ENCODE results near the gene ACOT8.
A peak's percentile ranks its signal among the peaks of the same experiment; 100 is the strongest.
"Not testable (repeated sequence)": the region's sequence is repeated elsewhere in the genome, so short reads cannot be mapped to it uniquely, and the experiment has no call there.

Gene ACOT8

DNA sequence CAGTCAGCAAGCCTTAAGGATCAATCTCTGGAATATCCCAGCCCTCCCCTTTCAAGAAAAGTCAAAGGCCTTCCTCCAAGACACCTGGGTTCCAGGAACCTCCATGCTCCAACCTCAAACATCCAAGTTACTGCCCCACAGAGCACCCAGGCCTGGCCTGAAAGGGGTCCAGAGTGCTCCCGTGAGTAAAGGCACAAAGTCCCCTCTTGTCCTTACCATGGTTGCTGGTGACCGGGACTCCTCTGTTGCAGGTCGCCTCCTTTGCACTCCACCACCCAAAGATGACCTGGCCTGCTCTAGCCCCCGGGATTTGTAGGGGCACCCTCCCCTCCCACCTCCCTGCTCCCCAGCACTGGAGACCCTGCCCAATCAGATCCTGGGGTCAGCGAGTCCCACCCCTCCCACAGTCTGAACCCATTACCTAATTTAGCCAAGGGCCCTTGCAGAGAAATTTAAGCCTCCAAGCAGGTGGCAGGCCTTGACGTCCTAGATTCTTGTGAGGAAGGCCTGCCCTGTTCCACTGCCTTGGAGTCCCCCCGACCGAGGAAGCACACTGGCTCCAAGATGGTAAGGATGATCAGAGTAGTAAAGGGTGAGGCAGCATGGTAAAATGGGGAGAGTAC, 30.1 kb downstream of the ACOT8 start, which contains the start of gene TNNC2:
Gene TNNC2, minus strand, starts transcription at position 283 of the 623 bp plus-strand sequence. Its CDS starts 64 bp downstream, at position 219.
- DNase-seq (ENCODE audit: low read depth in 3 of 3): no peak

DNA sequence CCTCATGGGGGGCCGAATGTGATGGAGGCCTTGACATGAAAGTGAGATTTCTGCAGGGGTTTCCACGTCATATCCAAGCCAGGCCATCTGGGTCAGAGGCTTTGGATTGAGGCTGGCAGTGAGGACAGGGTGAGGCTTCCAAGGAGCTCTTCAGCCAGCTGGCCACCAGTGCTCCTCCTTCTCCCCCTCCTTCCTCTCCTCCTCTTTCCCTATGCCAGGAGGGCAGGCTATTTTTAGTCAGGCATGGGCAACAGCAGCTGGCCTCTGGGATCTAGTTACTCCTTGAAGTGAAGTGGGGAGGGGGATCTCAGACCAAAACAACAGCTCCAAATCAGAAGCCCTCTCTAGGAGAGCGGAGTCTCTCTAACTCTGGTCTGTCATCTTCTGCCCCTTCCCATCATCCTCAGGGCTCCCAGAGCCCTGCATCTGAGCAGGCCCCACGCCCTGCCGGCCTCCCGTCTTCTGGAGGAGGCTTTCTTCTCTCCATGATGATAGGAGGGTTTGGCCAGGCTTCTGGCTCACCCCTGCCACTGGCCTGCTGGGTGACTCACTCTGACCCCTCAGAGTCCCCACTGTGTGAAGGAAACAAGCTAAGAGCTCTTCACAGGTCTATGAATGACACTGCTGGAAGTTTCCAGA, 30.7 kb downstream of the ACOT8 start:
- DNase-seq (ENCODE audit: low read depth in 3 of 3): no peak

GRCh38 chr20:45823949-45824835, 33.0 kb downstream of the ACOT8 start:
- DNase-seq (ENCODE audit: low read depth in 3 of 3): peak in 2 of 3 donors; percentile 33 to 40

GRCh38 chr20:45822857-45823256, 34.3 kb downstream of the ACOT8 start:
- DNase-seq (ENCODE audit: low read depth in 3 of 3): no peak

GRCh38 chr20:45821947-45822346, 35.2 kb downstream of the ACOT8 start:
- DNase-seq (ENCODE audit: low read depth in 3 of 3): no peak

DNA sequence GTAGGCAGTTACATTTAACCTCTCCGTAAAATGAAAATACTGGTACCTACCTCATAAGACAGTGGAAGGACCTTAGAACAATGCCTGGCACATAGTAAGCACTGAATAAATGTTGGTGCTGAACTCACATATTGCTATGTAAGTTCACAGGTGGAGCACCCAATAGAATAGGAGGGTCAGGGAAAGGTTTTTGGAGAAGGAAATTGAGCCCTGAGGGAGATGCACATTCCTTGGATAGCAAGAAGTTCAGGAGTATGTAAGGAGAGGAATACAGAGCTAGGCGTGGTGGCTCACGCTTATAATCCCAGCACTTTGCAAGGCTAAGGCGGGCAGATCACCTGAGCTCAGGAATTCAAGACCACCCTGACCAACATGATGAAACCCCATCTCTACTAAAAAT, 37.7 kb downstream of the ACOT8 start:
- no peak for DNase-seq (ENCODE audit: low read depth in 3 of 3)

- DNase-seq (ENCODE audit: low read depth in 3 of 3): no peak
Observed at GRCh38 chr20:45818239-45818638, 39.0 kb downstream of the ACOT8 start.

DNA sequence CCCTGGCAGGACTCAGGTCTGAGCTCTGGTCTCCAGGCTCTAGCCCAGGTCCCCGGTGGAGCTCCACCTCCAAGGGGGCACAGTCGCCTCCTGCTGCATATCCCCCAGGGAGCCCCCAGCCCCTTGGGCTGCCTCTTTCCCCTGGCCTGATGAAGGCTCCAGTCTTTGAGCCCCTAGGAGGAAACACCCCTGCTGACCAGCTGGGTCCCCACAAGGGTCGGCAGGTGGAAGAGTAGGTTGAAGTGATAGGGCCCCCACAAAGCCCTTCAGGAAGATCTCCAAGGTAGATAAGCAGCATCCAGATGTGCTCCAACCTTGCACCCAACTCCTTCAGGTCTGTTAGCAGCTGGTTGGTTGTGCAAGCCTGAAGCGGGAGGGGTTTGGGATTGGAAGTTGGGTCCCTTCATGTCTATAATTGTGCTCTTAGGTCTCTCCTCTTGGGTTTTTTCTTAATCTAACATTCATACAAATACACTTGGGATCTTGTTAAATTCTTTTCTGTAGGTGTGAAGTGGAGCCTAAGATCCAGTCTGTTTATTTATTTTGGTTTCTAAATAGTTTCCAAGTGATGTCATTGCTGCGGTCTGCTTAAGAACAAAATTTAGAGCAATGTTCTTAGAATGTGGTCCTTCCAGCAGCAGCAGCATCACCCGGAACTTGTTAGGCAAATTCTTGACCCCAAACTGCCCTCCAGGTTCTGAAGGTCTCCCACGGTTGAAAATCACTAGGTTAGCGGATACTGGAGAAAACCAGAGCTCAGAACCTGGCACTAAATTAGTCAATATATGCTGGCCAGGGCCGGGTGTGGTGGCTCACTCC, 39.6 kb downstream of the ACOT8 start:
- no peak for DNase-seq (ENCODE audit: low read depth in 3 of 3)

DNA sequence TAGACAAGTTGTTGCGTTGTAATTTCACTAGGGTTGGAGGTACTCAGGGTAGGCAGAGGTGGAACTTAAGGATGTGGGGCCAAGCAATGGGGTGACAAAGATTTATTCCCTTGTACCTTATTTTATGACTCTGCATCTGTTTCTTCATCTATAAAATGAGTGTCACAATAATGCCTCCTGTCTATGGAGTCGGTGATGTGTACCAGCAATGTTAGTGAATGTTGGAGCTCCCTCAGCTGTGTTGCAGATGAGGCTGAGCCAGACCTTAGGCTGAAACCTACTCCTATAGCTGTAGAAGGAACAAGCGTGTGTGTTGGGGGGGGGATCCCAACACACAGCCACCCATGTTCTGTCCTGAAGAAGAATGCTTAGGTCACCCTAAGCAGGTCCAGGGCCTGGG, 40.2 kb downstream of the ACOT8 start:
- no peak for DNase-seq (ENCODE audit: low read depth in 3 of 3)

DNA sequence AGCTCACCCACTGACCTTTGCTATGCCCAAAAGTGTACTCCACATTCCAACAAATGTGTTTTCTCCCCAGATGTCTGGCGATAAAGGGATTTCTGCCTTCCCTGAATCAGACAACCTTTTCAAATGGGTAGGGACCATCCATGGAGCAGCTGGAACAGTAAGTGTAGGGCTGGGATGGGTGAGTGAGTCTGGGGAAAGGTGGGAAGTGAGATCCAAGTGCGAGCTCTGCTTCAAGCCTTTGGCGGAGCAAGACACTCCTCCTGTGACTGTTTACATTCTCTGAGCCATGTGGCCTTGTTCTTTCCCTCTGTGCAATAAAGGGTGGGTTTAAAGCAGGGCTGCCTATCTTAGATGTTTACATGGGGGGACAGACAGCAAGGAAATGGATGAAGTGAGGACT, 42.9 kb downstream of the ACOT8 start:
- no peak for DNase-seq (ENCODE audit: low read depth in 3 of 3)

DNA sequence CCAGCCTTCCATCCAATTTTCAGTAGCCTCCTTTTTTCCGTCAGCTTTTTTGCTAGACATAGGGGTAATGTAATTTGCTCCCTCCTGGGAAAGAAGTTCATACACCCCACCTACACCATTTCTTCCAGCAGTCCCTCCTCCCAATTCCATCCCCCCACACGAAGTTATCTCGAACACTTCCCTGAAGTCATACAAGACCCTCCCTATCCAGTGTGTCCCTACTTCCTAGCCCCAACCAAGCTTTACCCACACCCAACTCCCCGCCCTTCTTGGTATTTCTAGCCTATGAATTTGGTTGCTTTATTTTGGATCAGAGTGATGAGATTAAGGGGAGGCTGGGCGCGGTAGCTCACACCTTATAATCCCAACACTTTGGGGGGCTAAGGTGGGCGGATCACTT, 43.7 kb downstream of the ACOT8 start:
- no peak for DNase-seq (ENCODE audit: low read depth in 3 of 3)

DNA sequence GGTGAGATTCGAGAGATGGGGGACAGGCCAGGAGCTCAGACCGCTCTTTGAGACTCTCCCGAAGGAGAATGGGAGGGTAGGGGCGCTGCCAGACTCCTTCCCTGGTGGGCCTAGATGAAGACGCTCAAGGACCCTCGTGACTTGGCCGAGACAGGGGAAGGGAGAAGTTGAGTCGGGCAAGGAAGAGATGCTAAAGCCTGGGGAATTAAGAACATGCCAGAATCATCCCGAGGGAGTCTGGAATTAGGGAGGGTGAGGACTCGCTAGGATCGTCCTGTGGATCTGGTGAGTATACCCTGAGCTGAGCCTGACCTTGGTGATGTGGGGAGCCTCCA, 44.2 kb downstream of the ACOT8 start:
- no peak for DNase-seq (ENCODE audit: low read depth in 3 of 3)

DNA sequence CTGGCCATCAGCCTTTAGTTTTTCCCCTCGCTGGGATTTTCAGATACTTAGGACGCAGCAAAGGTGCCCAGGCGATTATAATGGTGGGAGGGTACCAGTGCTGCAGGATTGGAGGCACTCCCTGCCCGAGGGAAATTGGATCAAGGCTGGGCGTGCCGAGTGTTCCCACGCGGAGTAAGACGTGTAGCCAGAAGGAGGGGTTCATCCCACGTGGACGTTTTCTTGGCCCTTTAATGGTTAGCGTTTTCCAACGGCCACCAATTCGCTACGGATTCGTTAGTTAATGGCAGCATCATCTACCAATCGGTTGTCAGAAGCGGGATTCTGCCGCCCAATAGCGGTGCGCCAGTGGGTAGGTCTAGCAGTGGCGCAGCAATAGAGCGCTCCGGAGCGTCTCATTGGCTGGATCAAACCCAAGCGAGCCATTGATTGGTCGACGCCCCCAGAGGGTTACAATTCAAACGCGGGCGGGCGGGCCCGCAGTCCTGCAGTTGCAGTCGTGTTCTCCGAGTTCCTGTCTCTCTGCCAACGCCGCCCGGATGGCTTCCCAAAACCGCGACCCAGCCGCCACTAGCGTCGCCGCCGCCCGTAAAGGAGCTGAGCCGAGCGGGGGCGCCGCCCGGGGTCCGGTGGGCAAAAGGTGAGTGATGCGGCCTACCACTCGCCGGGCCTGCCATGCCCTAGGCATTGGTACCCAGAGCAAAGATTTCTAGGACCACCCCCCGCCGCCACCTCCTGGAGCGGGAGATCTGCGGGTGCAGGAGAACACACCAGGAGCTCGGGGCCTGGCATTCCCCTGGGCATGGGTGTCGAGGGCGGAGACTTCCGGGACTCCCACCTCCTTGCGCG, 44.8 kb downstream of the ACOT8 start, which contains the start of gene UBE2C:
Gene UBE2C, plus strand, starts transcription at position 488 of the 849 bp plus-strand sequence. Its CDS starts 52 bp downstream, at position 540.
- DNase-seq (ENCODE audit: low read depth in 3 of 3): peak; percentile 89 to 95 (median 89)

DNA sequence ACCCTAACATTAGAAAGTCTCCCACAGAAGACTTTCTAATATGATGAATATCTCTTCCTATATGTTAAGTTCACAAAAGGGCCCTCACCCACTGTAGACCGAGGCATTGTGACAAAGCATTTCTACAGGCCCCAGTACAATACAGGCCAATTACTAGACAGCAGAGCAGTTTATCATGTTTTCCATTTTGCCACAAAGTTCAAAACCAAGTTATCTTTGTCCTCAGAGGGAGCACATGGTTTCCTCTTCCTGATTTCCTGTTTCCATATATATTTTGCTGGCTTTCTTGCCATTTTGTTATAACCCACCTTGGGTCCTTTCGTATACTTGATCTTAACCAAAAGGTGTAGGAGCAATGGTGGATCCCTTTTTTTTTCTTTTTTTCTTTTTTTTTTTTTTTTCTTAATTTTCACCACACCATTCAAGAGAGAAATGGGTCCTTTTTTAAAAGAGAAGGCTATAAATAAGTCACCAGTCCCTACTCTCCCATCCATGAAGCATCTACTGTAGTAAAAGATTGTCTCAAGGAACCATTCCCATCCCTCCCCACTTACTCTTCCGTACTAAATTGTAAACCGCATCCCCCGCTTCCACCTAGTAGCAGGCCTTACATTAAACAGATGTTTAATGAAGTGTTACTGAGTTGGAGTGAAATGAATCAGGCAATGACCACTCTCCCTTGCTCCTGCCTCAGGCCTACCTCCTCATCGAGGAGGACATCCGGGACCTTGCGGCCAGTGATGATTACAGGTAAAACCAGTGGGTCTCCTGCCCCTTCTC, 46.8 kb downstream of the ACOT8 start:
- no peak for DNase-seq (ENCODE audit: low read depth in 3 of 3)

- no peak for DNase-seq (ENCODE audit: low read depth in 3 of 3)
Observed at GRCh38 chr20:45801851-45802250, 55.3 kb downstream of the ACOT8 start.

DNA sequence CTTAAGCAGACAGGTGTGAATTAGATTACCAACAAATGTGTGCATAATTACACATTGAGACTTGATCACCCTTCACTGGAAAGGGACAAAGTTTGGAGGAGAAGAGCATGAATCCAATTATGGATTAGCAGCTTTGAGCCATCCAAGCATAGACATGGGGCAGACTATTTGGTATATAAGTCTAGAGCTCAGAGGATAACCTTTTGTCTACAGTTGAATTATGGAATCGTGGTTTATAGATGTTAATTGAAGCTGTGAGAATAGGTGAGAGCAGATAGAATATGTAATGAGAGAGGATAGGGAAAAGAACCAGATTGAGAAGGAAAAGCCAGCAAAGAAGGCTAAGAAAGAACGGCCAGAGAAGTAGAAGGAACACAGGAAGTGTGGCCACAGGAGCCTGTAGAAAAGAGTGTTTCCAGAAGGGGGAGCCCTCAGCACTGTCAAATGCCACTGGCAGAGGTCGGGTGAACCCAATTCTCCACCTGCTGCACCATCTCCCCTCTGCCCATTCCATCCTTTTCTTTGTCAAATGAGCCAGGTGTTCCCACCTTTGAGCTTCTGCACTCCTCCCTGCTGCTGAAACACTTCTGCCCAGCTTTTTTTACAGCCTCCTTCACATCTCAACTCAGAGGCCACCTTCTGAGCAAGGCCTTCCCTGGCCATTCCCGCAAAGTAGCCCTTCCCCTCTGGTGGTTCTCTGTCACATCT, 58.1 kb downstream of the ACOT8 start:
- peak in 2 of 3 donors; percentile 29 to 44 for DNase-seq (ENCODE audit: low read depth in 3 of 3)

GRCh38 chr20:45797955-45798354, 59.2 kb downstream of the ACOT8 start:
- DNase-seq (ENCODE audit: low read depth in 3 of 3): not testable (repeated sequence)

DNA sequence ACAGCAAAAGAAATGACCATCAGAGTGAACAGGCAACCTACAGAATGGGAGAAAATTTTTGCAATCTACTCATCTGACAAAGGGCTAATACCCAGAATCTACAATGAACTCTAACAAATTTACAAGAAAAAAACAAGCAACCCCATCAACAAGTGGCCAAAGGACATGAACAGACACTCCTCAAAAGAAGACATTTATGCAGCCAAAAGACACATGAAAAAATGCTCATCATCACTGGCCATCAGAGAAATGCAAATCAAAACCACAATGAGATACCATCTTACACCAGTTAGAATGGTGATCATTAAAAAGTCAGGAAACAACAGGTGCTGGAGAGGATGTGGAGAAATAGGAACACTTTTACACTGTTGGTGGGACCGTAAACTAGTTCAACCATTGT, 59.7 kb downstream of the ACOT8 start:
- not testable (repeated sequence) for DNase-seq (ENCODE audit: low read depth in 3 of 3)

DNA sequence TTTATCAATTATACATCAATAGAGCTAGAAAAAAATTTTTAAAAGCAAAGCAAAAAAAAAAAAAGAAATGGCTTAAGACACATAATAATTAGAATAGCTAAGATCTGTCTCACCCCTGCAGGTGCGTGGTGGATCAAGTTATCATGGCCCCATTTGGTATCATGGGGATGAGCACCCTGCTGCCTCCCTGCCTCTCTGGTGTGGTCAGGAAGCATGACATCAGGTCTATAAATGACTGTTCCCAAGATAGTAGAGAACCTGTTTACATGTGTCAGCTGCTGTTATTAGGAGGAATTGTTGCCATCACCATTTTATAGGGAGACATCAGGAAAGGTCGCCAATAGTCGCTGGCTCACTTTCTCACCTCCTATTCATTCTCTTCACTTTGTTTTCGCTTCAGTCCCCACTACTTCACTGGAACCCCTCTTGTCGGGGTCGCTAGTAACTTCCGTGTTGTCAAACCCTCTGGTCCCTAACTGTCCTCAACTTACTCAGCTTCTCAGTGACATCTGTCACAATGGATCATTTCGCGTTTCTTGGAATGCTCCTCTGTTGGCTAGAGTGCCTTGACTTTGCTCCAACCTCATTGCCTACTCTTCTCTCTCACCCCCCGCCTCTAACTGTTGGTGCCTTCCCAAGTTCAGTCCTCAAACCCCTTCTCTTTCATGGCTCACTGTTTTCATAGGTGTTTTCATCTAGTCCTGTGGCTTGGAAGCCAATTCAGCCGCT, 60.7 kb downstream of the ACOT8 start:
- DNase-seq (ENCODE audit: low read depth in 3 of 3): no peak
